CD4-positive, alpha-beta T cell treated with Interleukin-6 at 100 ng/mL for 8 hours (primary cell): Measurements from ENCODE around the gene CILP2.

Experiments used
- DNase-seq: peaks from one replicate; pipeline ENCODE4 v3.0.0-alpha.2; 2020; ENCODE audit warnings: mixed read lengths, low spot score

CILP2 gene

DNA sequence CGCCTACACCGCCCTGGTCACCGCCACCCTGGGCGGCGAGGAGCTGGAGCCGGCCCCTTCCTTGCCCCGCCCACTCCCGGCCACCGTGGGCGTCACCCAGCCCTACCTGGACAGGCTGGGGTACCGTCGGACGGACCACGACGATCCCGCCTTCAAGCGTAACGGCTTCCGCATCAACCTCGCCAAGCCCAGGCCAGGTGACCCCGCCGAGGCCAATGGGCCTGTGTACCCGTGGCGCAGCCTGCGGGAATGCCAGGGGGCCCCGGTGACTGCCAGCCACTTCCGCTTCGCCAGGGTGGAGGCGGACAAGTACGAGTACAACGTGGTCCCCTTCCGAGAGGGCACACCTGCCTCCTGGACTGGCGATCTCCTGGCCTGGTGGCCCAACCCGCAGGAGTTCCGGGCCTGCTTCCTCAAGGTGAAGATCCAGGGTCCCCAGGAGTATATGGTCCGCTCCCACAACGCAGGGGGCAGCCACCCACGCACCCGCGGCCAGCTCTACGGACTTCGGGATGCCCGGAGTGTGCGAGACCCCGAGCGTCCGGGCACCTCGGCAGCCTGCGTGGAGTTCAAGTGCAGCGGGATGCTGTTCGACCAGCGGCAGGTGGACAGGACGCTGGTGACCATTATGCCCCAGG lies 7.0 kb downstream of the CILP2 start:
- DNase-seq, result no peak

GRCh38 chr19:19545707-19546106 lies 7.6 kb downstream of the CILP2 start:
- no peak for DNase-seq

DNA sequence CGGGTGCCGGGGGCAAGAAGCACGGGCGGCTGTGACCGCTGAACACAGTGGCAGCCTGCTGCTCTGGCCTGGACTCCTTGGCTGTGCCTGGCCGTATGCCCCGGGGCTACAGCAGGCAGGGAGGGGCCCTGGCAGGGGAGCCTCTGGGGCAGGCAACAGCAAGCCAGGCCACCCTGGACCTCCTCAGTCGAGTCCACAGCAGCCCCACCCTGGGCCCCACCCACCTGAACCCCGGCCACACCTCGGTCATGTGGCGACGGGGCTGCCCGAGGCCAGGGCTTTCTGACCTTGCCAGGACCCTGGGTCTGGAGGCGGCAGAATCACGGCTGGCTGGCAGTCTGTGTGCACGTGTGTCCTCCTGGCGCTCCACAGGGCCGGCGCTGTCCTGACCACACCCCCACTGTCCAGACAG lies 8.7 kb downstream of the CILP2 start:
- DNase-seq, result no peak

DNA sequence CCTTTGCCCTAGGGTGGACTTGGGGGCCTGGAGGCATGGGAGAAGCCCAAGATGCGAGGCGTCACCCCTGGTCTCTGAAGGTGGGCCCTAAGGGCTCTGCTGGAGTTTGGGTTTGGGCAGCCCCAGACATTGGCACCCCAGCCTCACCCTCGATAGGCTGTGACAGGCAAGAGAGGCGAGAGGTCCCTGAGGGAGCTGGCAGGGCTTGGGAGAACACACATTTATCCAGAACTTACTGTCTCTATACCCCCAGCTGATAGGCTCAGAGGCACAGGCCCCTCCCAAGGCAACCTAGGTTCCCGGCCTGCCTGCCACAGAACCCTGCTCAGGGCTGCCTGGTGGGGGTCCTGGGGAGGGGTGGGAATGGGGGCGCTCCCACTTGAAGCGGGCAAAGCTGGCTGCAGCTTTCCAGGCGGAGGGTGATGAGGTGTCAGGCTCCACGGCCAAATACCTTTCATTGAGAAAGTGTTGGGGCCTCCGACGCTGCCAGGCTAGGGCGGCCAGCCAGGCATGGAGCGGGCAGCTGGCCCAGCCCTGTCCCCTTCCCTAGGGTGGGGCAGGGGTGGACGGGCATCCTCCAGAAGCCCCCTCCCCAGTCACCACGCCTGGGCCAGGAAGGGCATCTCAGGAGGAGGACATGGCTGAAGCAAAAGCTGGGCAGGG lies 9.7 kb downstream of the CILP2 start:
- DNase-seq, result no peak

DNA sequence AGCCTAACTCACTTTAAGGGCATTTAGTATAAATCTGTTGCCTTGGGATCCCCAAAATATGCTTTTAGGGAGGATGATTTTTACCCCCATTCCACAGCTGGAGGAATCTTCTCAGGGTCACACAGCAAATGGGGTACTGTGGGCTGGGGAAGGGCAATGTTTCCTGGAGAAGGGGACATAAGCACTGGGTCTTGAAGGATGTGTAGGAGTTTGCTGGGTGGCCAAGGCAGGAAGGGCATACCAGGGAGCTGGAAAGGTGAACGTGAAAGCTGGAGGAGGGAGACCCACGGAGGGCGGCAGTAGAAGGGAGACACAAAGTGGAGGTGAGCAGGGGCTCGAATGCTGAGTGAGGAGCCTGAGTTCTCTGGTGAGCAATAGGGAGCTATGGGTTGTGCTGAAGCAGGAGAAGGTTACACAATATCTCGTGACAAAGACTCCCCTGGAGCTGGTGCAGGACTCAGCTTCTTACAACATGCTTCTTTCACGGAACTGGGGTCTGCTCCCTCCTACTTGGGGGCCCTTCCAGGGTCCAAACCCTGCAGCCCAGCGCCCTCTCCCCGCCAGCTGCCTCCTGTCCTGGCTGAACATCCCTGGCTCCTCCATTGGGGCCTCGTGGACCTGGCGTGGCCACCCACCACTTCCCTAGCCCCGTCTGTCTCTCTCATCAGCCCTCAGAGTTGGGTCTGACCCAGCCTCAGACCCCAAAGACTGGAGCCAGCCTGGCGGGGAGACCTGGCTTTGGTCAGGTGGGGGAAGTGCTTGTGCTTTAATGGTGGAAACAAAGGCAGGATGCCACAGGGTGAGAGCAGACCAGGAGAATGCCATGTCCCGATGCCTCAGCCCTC lies 11.1 kb downstream of the CILP2 start:
- no peak for DNase-seq

DNA sequence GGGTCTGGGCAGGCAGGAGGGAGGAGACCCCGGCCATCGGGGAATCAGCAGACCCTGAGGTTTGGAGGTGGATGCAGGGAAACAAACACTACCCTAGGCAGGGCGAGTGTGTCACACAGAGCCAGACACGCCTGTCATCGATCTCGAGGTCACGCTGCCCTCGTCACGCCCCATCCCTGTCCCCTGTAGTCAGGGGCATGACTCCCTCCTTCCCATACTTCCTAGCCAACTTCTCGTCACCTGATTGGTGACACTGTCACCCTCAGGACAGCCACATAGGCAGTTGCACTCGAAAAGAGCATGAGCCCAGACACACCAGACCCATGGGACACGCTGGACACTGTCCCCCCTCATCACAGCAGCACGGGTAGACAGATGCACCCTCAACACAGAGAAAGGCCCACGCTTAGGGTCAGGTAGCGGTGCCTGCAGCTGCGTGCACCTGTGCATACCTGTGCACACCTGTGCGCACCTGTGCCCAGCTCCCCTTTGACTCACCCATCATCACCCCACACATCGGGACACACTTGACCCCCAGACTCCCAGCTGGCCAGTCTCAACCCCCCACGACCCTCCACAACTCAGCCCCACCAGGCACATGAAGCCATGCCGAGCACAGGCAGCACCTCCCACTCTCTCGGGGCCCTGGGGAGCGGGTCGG lies 11.9 kb downstream of the CILP2 start:
- DNase-seq, result no peak

GRCh38 chr19:19550485-19550929 lies 12.4 kb downstream of the CILP2 start:
- DNase-seq, result no peak

- no peak for DNase-seq
Measured at GRCh38 chr19:19550972-19551852, 13.1 kb downstream of the CILP2 start.

DNA sequence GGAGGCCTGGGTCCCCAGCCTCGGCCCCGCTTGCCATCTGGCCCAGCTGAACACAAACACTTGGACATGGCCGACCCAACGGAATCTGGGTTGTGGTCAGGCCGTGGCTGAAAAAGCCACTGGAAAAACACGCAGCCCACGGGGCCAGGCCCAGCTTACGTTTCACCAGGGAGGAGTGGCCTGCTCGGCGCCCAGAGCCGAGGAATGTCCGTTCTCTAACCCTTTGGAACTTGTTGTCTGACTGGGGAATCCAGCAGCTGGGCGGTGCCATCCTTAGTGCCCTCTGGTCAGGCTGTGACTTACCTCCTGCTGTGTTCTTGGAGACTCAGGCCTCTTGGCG lies 13.8 kb downstream of the CILP2 start:
- no peak for DNase-seq

DNA sequence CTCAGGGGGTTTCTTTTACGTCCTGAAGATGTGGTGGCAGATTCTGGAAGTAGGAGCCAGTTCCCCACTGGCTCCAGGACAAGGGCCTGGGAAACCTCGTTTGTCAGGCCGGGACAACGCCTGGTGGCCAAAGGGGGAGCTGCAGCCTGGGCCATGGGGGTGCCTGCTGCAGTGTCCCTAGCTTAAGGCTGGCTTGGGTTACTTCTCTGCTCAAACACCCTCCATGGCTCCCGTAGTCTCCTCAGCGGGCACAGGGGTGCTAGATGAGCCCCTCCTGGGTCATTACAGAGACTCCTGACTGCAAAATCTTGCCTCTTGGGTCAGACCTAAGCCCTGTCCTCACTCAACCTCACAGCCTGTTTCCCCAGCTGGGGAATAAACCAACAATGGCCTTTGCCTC lies 14.7 kb downstream of the CILP2 start:
- DNase-seq, result no peak

DNA sequence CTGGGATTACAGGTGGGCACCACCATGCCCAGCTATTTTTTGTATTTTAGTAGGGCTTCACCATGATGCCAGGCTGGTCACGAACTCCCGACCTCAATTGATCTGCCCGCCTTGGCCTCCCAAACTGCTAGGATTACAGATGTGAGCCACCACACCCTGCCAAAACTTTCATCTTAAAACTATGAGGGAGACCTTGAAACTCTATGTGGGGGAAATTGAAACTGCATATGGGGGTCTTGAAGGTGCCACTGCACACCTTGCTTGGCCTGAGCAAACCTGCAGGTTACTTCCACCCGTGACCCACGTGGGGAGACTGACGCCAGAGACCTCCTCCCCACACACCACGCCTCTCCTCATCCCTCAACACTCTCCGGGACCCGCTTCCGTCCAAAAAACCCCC lies 15.6 kb downstream of the CILP2 start:
- DNase-seq, result no peak

- DNase-seq, result peak; percentile 41
Measured at GRCh38 chr19:19554074-19555023, 16.3 kb downstream of the CILP2 start.

- DNase-seq, result no peak
Measured at GRCh38 chr19:19558055-19558454, 20.0 kb downstream of the CILP2 start.

- no peak for DNase-seq
Measured at GRCh38 chr19:19558636-19559035, 20.6 kb downstream of the CILP2 start.

DNA sequence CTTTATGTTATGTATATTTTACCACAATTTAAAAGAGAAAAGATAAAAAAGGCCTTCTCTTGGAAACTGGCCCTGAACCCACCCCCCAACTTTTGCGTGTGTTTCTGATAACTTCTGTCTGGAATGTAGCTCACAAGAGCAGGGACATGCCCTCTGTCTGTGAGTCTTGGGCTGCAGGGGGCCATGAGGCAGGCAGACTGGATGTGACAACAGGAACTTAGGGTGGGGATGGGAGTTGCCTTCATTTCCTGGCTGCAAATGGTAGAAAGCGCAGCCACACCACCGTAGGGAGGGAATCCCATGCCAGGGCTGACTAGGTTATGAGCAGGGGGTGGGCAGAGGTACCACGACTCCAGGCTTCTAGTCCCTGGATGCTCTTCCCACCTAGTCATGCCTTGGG lies 21.9 kb downstream of the CILP2 start:
- DNase-seq, result peak; percentile 27

DNA sequence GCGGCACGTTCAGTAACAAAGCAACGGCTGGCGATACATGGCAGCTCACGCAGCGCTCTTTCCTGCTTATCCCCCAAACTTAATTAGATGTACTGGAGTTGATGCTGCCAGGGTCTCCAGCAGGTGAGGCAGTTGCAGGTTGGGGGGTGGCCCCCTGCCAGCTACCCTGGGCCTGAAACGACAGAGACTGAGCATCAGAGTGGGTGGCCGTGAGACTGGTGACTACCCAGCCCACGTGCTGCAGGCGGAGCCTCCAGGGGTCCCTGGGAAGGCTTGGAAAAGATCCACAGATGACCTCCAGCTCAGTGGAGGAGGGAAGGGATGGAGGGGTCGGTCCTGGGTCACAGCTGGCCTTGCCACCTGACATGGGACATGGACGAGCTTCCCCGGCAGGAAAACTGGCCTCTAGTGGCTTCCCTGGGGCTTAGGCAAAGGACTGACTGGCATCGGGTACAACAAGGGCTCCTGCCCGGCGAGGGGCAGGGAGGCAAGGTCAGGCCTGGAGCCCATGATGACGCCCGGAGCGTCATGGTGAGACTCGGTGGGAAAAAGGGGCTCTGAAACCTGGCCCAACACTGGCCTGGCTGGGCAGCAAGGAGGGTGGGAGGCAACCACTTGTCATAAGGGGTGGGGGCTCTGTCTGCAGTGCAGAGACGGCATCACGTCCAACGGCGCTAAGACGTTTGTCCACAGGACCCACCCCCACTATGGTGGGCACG lies 24.0 kb downstream of the CILP2 start:
- no peak for DNase-seq

GRCh38 chr19:19562665-19563347 lies 24.7 kb downstream of the CILP2 start:
- peak; percentile 58 for DNase-seq

DNA sequence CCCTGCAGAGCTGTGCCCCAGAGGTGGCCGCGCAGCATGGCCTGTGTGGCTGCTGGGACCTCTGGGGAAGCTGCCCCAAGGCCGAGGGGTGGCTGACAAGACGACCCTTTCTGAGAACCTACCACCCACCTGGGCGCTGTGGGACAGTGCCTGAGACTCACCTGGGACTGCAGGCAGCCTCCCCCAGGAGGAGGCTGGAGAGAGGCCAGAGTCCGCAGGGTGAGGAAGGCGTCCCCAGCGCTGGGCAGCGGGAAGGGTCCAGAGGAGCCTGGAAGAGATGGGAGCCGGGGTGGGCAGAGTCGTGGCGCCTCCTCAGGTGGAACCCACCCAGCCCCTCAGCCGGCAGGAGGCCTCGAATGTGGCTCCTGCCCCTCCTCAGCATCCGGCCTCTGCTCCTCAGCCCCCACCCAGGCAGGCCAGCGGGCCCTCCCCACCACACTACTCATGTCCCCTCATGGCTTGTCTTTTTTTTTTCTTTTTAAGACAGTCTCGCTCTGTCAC lies 25.3 kb downstream of the CILP2 start:
- DNase-seq, result no peak

DNA sequence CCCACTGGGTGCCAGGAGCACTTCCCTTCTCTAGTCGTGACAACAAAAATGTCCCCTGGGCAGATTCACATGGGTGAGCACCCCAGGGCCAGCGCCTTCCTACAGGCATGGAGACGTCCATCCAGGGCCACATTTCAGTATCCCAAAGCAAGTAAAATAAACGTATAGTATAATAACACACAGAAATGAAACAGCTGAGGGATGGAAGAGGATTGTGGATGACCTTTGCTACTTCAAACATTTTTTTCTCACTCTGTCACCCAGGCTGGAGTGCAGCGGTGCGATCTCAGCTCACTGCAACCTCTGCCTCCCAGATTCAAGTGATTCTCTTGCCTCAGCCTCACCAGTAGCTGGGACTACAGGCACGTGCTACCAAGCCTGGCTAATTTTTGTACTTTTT lies 28.2 kb downstream of the CILP2 start:
- no peak for DNase-seq
